ENCODE measurements around the gene GABRR2. TPM values are rescaled to one million over a fixed set of nuclear protein-coding genes. Genes with fewer than 3 reads are reported as not detected.

The GABRR2 gene
- total RNA-seq, 2 donors from 2014 or later: 2.0 TPM; not detected in 1

DNA sequence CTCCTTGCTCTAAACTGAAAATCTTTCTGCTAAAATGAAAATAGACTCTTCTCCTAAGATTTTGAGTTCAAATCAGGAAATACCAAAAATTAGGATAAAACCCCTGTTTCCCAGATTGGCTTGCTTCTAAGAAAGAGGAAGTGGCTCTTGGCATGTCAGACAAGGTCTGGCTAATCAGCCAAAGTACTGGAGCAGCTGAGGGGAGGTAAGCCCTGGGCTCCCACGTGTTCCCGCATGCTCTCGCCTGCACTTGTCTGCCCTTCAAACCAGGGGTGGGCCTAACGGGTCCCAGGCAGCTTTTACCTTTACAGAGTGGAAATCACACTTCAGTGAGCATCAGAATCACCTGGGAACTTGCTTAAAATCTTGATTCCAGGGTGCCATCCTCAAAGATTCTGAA lies 54.8 kb downstream of the GABRR2 start:
- no peak for TF ChIP-seq CTCF (IDR thresholded peaks at IDR 0.05)
- ATAC-seq (ENCODE audit: insufficient number of reproducible peaks, low FRiP score, low read depth): no peak
- H3K27ac ChIP-seq: no peak overlapping the region
- DNase-seq (ENCODE audit: low spot score): no peak
- no peaks in the 10 kb centered on the region for H3K27me3 ChIP-seq (replicated peaks; ENCODE audit: insufficient read depth)
- no peak overlapping the region for H3K4me3 ChIP-seq
- no peaks in the 10 kb centered on the region for H3K36me3 ChIP-seq
- no peaks in the 10 kb centered on the region for H3K4me1 ChIP-seq (ENCODE audit: control insufficient read depth in 1 of 2, low read depth in 2 of 2)
- no peaks in the 10 kb centered on the region for H3K9me3 ChIP-seq

DNA sequence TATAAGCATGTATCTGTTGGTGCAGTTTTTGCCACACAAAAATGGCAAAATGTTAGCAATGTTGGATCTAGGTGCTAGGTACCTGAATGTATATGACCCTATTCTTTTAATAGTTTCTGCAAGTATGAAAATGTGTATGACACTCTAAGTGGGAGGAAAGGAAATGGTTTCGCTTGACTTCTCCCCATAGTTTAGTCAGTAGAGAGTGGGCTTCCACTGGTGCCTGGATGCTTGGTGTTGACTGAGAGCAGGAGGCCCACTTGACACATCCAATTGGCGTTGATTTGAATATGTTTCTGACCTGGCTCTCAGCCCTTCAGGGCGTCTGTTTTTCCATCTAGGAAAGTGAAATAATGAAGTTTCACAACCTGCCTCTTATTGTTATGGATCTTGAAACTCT lies 56.2 kb downstream of the GABRR2 start:
- no peaks in the 10 kb centered on the region for H3K4me1 ChIP-seq (ENCODE audit: control insufficient read depth in 1 of 2, low read depth in 2 of 2)
- ATAC-seq (ENCODE audit: insufficient number of reproducible peaks, low FRiP score, low read depth): no peak
- H3K27me3 ChIP-seq (replicated peaks; ENCODE audit: insufficient read depth): no peaks in the 10 kb centered on the region
- DNase-seq (ENCODE audit: low spot score): no peak
- no peaks in the 10 kb centered on the region for H3K36me3 ChIP-seq
- no peak overlapping the region for H3K27ac ChIP-seq
- no peak for TF ChIP-seq CTCF (IDR thresholded peaks at IDR 0.05)
- no peak overlapping the region for H3K4me3 ChIP-seq
- no peaks in the 10 kb centered on the region for H3K9me3 ChIP-seq

DNA sequence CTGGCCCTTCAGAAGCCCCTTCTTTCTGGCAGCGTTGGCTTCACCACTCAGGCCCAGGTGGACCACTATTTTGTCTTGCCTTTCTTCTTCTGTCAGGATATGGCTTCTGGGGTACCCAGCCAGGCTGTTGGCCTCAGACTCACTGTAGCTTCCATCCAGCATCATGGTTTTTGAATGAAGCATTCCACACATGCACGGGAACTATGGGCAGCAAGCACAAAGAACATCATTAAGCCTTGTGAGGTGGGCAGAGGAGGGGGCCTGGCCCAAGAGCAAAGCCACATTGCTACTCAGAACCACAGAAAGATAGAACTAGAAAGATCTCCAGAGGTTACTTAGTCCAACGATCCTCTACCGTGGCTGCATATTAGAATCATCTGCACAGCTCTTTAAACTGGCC lies 57.3 kb downstream of the GABRR2 start:
- no peak for TF ChIP-seq CTCF (IDR thresholded peaks at IDR 0.05)
- Histone ChIP-seq H3K27ac (no peak overlapping the region), H3K27me3 (replicated peaks; ENCODE audit: insufficient read depth) (no peaks in the 10 kb centered on the region), H3K4me3 (no peak overlapping the region), H3K4me1 (ENCODE audit: control insufficient read depth in 1 of 2, low read depth in 2 of 2) (no peaks in the 10 kb centered on the region), H3K36me3 (no peaks in the 10 kb centered on the region), H3K9me3 (no peaks in the 10 kb centered on the region)
- ATAC-seq (ENCODE audit: insufficient number of reproducible peaks, low FRiP score, low read depth): no peak
- no peak for DNase-seq (ENCODE audit: low spot score)

DNA sequence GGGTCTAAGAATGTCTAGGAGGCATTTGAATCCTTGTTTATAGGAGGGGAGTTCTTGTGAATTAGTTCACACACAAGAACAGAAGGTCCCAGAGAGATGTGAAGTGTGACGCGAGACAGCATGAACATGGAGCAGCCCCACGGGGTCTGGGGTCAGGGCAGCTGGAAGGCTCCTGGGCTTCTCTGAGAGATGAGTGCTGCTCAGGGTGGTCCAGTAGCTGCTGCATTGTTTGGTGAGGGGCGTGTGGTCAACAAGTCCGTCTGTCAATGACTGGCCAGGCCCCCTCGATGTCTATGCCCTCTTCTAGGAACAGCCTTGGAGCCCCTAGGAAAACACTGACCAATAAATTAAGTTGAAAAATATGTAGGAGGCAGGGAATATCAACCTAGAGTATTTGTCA lies 57.8 kb downstream of the GABRR2 start:
- H3K36me3 ChIP-seq: no peaks in the 10 kb centered on the region
- ATAC-seq (ENCODE audit: insufficient number of reproducible peaks, low FRiP score, low read depth) (no peak), DNase-seq (ENCODE audit: low spot score) (no peak)
- no peak overlapping the region for H3K4me3 ChIP-seq
- no peak for TF ChIP-seq CTCF (IDR thresholded peaks at IDR 0.05)
- H3K27me3 ChIP-seq (replicated peaks; ENCODE audit: insufficient read depth): no peaks in the 10 kb centered on the region
- no peaks in the 10 kb centered on the region for H3K9me3 ChIP-seq
- H3K4me1 ChIP-seq (ENCODE audit: control insufficient read depth in 1 of 2, low read depth in 2 of 2): no peaks in the 10 kb centered on the region
- no peak overlapping the region for H3K27ac ChIP-seq

DNA sequence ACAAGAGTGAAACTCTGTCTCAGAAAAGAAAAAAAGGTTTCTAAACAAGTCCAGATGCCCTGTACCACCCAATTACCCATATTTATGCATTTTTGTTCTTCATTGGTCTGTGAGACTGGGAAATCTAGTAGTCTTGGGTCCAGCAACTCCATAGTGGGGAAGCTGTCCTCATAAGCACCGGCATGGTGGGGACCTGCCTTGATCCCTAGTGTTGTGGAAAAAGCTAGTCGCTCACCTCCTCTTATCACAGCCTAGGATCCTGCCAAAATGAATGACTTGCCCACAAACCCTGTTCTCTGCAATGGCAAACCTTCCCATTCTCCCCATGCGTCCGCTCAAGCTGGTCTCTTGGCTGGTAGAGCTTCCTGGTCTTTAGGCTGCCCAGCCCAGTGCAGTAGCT lies 59.7 kb downstream of the GABRR2 start:
- no peaks in the 10 kb centered on the region for H3K36me3 ChIP-seq
- no peak for DNase-seq (ENCODE audit: low spot score)
- no peaks in the 10 kb centered on the region for H3K27me3 ChIP-seq (replicated peaks; ENCODE audit: insufficient read depth)
- H3K4me3 ChIP-seq: no peak overlapping the region
- no peak overlapping the region for H3K27ac ChIP-seq
- H3K4me1 ChIP-seq (ENCODE audit: control insufficient read depth in 1 of 2, low read depth in 2 of 2): no peaks in the 10 kb centered on the region
- ATAC-seq (ENCODE audit: insufficient number of reproducible peaks, low FRiP score, low read depth): no peak
- no peak for TF ChIP-seq CTCF (IDR thresholded peaks at IDR 0.05)
- no peaks in the 10 kb centered on the region for H3K9me3 ChIP-seq

Measured in thoracic aorta (tissue), 2 donors.